Measurements from ENCODE around the gene CNTNAP4.

Gene CNTNAP4

DNA sequence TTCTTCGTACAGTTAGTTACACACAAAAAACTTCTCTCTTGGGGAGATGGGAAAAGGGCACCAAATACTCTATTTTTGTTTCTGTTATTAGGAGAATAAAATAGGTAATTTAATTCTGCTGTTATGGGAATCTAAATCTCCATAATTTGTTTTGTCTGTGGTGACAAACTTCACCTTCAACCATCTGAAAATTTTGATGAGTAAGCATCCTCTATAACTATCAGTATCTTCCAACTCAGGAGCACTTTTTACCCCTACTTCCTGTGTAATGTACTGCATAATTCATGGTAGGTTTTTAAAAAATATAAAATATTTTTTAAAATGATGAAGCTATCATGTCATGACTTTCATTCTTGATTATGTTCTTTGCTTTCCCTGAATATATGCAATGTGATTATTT is 33.6 kb upstream of the CNTNAP4 start:
- TF ChIP-seq, protein P1, sequence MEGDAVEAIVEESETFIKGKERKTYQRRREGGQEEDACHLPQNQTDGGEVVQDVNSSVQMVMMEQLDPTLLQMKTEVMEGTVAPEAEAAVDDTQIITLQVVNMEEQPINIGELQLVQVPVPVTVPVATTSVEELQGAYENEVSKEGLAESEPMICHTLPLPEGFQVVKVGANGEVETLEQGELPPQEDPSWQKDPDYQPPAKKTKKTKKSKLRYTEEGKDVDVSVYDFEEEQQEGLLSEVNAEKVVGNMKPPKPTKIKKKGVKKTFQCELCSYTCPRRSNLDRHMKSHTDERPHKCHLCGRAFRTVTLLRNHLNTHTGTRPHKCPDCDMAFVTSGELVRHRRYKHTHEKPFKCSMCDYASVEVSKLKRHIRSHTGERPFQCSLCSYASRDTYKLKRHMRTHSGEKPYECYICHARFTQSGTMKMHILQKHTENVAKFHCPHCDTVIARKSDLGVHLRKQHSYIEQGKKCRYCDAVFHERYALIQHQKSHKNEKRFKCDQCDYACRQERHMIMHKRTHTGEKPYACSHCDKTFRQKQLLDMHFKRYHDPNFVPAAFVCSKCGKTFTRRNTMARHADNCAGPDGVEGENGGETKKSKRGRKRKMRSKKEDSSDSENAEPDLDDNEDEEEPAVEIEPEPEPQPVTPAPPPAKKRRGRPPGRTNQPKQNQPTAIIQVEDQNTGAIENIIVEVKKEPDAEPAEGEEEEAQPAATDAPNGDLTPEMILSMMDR (IDR thresholded peaks at IDR 0.05; ENCODE audit: insufficient read depth, missing control alignments): no peak
- no peak for FAIRE-seq
- no peak for DNase-seq (ENCODE audit: insufficient read length, low spot score)

- FAIRE-seq (no peak), DNase-seq (ENCODE audit: insufficient read length, low spot score) (no peak)
- TF ChIP-seq, protein P1 (IDR thresholded peaks at IDR 0.05; ENCODE audit: insufficient read depth, missing control alignments): no peak
Observed at GRCh38 chr16:76246587-76246986, 30.6 kb upstream of the CNTNAP4 start.

- FAIRE-seq: no peak
Observed at GRCh38 chr16:76265434-76266045, 11.7 kb upstream of the CNTNAP4 start.

GRCh38 chr16:76268824-76269223 is 8.4 kb upstream of the CNTNAP4 start:
- TF ChIP-seq, protein P1 (IDR thresholded peaks at IDR 0.05; ENCODE audit: insufficient read depth, missing control alignments): no peak
- FAIRE-seq: no peak
- no peak for DNase-seq (ENCODE audit: insufficient read length, low spot score)

More at GRCh38 chr16:76265434-76266045, 11.7 kb upstream of the CNTNAP4 start:
- TF ChIP-seq, protein P1 (IDR thresholded peaks at IDR 0.05; ENCODE audit: insufficient read depth, missing control alignments): peak; percentile 46
- DNase-seq (ENCODE audit: insufficient read length, low spot score): no peak

DNA sequence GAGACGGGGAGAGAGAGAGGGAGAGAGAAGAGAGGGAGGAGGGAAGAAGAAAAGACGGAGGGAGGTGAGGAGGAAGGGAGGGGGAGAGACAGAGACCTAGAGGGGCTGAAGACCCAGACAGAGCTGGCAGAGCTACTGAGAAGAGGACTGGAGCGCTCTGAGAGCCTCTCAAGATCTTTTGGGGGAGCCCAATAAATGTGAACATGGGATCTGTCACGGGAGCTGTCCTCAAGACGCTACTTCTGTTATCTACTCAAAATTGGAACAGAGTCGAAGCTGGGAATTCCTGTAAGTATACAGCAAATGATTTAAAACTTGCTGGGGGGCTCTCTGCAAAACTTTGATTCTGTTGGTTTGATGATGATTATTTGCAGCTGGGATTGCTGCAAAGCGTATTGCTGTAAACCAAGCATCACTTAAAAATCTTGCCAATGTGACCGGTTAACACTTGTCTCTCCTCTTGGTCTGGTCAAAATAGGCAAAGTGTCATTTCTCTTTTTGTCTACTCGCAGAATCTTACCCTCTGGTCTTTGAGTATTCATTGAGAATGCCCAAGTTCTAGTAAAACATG is 344 bp downstream of the CNTNAP4 start:
- TF ChIP-seq, protein P1 (IDR thresholded peaks at IDR 0.05; ENCODE audit: insufficient read depth, missing control alignments): no peak
- DNase-seq (ENCODE audit: insufficient read length, low spot score) (no peak), FAIRE-seq (no peak)

DNA sequence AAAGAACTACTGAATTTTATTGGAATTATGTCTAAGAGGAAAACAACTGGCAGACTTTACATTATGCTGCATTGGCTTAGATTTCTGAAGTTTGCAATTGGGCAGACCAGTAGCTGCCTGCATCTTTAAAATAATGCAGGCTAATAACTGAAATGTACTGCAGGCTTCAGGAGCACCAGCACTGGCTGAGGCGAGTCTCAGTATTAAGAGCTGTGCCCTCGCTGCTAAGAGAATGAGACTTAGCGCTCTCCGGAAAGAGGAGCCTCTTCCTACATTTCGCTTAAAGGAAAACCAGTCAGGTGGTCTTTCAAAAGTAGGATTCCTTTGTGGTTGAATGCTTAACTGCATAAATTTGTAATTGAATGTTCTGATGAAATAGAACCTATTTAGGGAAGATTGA is 885 bp downstream of the CNTNAP4 start:
- no peak for DNase-seq (ENCODE audit: insufficient read length, low spot score)
- FAIRE-seq: no peak
- TF ChIP-seq, protein P1 (IDR thresholded peaks at IDR 0.05; ENCODE audit: insufficient read depth, missing control alignments): no peak

DNA sequence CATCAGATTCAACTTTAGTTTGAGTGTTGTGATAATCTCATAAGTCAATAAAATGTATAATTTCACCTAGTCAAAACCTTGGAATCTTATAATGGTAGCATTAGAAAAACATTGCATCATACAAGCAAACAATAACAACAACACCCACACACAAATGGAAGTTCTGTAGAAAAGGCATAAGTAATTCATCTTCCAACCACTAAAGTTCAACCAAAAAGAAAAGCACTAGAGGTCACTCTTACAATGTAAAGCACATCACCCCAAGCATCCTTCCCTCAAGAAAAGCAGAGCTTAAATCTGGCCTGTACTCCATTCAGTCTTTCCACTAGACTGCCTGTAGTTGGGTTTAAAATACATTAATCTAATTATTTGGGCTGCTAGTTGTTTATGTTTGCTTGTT is 1.8 kb downstream of the CNTNAP4 start:
- no peak for DNase-seq (ENCODE audit: insufficient read length, low spot score)
- TF ChIP-seq, protein P1 (IDR thresholded peaks at IDR 0.05; ENCODE audit: insufficient read depth, missing control alignments): peak; percentile 54
- FAIRE-seq: no peak

Measured in D721Med (cell line).